Heart right ventricle (tissue), 16 donors: Measurements from ENCODE around the gene CORO2A. TPM values are rescaled to one million over a fixed set of nuclear protein-coding genes. Genes with fewer than 3 reads are reported as not detected.
"Not testable (repeated sequence)": the region's sequence is repeated elsewhere in the genome, so short reads cannot be mapped to it uniquely, and the experiment has no call there.

ENCODE experiments used
- ATAC-seq, 8 donors: fragments of 200-7000 bp; cut with Tn5 transposase; one replicate each; pipeline ENCODE4 v1.9.1; 2020; ENCODE audit warnings: mild to moderate bottlenecking in 8 of 8, moderate library complexity in 8 of 8, moderate number of reproducible peaks in 1 of 8
- DNase-seq, 2 donors: peaks; one replicate each; pipeline ENCODE4 v3.0.0-alpha.2; 2020
- H3K27ac ChIP-seq, 10 donors: fragments of 200-600 bp; sonication (generic) in 2 of 10; one replicate each; pipeline versions ENCODE4 v1.5.0 to v1.8.0; 2020 to 2022; ENCODE audit warnings: mild to moderate bottlenecking in 3 of 10
- H3K27me3 ChIP-seq, 7 donors: fragments of 200-600 bp; one replicate each; pipeline ENCODE4 v1.8.0; 2021 to 2022; ENCODE audit warnings: mild to moderate bottlenecking in 2 of 7
- H3K36me3 ChIP-seq, 9 donors: fragments of 200-600 bp; sonication (generic) in 1 of 9; one replicate each; pipeline versions ENCODE4 v1.5.0 to v1.8.0; 2020 to 2022; ENCODE audit warnings: mild to moderate bottlenecking in 2 of 9
- H3K4me1 ChIP-seq, 9 donors: fragments of 200-600 bp; sonication (generic) in 1 of 9; one replicate each; pipeline versions ENCODE4 v1.5.0 to v1.8.0; 2020 to 2022; ENCODE audit warnings: mild to moderate bottlenecking in 4 of 9
- H3K4me3 ChIP-seq, 10 donors: fragments of 200-600 bp; sonication (generic) in 2 of 10; one replicate each; pipeline versions ENCODE4 v1.5.0 to v1.8.0; 2020 to 2022; ENCODE audit warnings: mild to moderate bottlenecking in 7 of 10, moderate library complexity in 2 of 10
- H3K9me3 ChIP-seq, 11 donors: fragments of 200-600 bp in 10 of 11; sonication (generic) in 2 of 11; one replicate each; pipeline versions ENCODE4 v1.5.0 to v1.8.0; 2013 to 2022; ENCODE audit warnings: mild to moderate bottlenecking in 2 of 11, control low read depth in 1 of 11, moderate library complexity in 1 of 11
- WGBS, 2 donors: extraction: QIAGEN DNeasy Blood & Tissue Kit; methylation state at CpG; one replicate each; pipeline ENCODE4 v1.1.7; 2013; ENCODE audit warnings: inconsistent platforms in 1 of 2; 5-methylcytosine and 5-hydroxymethylcytosine counted together
- intact Hi-C, 10 donors: fragments of 100-400 bp; cut with DNase I; formaldehyde crosslinking; loops; one replicate each; pipeline versions ENCODE4 v1.11.1 to v1.14.2; 2022
- polyA plus RNA-seq, 2 donors: library from polyadenylated mRNA; stranded (reverse); fragments of 200-250 nt; gene quantifications; one replicate each; pipeline ENCODE4 v1.2.3, GENCODE V29; 2013
- total RNA-seq, 10 donors: library from RNA; stranded (reverse); fragmentation: NEBNext Ultra II Directional in 3 of 10; extraction: Animal tissue kit (Norgen Biotek cat#: 25700) in 3 of 10; gene quantifications; one replicate each; pipeline versions ENCODE4 v1.2.1 to v1.2.4, GENCODE V29; 2021 to 2023
- TF ChIP-seq, protein P1 (sequence below), 9 donors: fragments of 200-600 bp; sonication (generic) in 2 of 9; IDR thresholded peaks; one replicate each; pipeline versions ENCODE4 v1.5.0 to v1.8.0; 2021 to 2022; ENCODE audit warnings: antibody characterized with exemption in 9 of 9, mild to moderate bottlenecking in 5 of 9, moderate library complexity in 1 of 9
- donor health status: Arrhythmogenic right ventricular cardiomyopathy.
- donor health status: ischemic (EF 13 %, LVEDD 7.1; RV severe dilation, severe dysfunction).
- donor health status: healthy with polysubstance abuse.
- donor health status: DM: no; HTN: yes; CAD: no.
- donor health status: DM: no; HTN: no; CAD: no.
- donor health status: ischemic (EF 25% LVEDD 6.9; RV normal size, moderate dysfunction).
- donor health status: ischemic (EF 25% LVEDD 5.7; RV mildly dilated, moderate dysfunction).
- donor health status: healthy.
- donor health status: DM: yes; HTN: yes; CAD: no.
- donor health status: Ischemic cardiomyopathy.
- donor health status: ischemic (EF 35%, LVEDD 5.7; RV mildly dilated, moderate dysfunction).
- donor health status: nonischemic (EF 11% LVEDD 7.7; RV severe dilation, severe dysfunction).
- donor health status: DM: yes; HTN: yes; CAD: no.
- donor health status: PGD.
- donor health status: ischemic (EF 29% LVEDD 5.4; RV normal size, mild dysfunction).
- donor health status: nonischemic (EF 23%, LVEDD 6.1; RV moderate dilation, normal function).

Gene CORO2A
- total and polyA plus RNA-seq, 12 donors, result 0.06 to 0.90 (median 0.23) TPM

GRCh38 chr9:98134702-98135557 lies 57.5 kb downstream of the CORO2A start:
- TF ChIP-seq, protein P1, sequence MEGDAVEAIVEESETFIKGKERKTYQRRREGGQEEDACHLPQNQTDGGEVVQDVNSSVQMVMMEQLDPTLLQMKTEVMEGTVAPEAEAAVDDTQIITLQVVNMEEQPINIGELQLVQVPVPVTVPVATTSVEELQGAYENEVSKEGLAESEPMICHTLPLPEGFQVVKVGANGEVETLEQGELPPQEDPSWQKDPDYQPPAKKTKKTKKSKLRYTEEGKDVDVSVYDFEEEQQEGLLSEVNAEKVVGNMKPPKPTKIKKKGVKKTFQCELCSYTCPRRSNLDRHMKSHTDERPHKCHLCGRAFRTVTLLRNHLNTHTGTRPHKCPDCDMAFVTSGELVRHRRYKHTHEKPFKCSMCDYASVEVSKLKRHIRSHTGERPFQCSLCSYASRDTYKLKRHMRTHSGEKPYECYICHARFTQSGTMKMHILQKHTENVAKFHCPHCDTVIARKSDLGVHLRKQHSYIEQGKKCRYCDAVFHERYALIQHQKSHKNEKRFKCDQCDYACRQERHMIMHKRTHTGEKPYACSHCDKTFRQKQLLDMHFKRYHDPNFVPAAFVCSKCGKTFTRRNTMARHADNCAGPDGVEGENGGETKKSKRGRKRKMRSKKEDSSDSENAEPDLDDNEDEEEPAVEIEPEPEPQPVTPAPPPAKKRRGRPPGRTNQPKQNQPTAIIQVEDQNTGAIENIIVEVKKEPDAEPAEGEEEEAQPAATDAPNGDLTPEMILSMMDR (IDR thresholded peaks at IDR 0.05), result no peak
- Histone ChIP-seq H3K9me3 (no peaks in the 10 kb centered on the region), H3K27me3 (peaks cover 0 to 9% (median 0%) of the 10 kb centered on the region in 7 donors), H3K4me3 (no peak overlapping the region), H3K4me1 (no peaks in the 10 kb centered on the region), H3K36me3 (peaks cover 0 to 7% (median 0%) of the 10 kb centered on the region in 9 donors), H3K27ac (no peak overlapping the region)
- no peak for ATAC-seq
- no peak for DNase-seq
- intact Hi-C loops, result no loop called here
- 92% methylated on average over 12 of the region's 12 CpGs for WGBS, 2 donors

- TF ChIP-seq, protein P1 (IDR thresholded peaks at IDR 0.05), result no peak
- Histone ChIP-seq H3K4me3 (no peak overlapping the region), H3K27me3 (peaks cover 0 to 9% (median 0%) of the 10 kb centered on the region in 7 donors), H3K9me3 (no peaks in the 10 kb centered on the region), H3K4me1 (peaks cover 0 to 15% (median 0%) of the 10 kb centered on the region in 9 donors), H3K36me3 (peaks cover 0 to 4% (median 0%) of the 10 kb centered on the region in 9 donors), H3K27ac (no peak overlapping the region)
- ATAC-seq, result no peak
- WGBS, 2 donors, result 70 to 76% methylated on average over 14 of the region's 14 CpGs
- intact Hi-C loops, result no loop called here
- no peak for DNase-seq
Measured at GRCh38 chr9:98132806-98133631, 59.4 kb downstream of the CORO2A start.

DNA sequence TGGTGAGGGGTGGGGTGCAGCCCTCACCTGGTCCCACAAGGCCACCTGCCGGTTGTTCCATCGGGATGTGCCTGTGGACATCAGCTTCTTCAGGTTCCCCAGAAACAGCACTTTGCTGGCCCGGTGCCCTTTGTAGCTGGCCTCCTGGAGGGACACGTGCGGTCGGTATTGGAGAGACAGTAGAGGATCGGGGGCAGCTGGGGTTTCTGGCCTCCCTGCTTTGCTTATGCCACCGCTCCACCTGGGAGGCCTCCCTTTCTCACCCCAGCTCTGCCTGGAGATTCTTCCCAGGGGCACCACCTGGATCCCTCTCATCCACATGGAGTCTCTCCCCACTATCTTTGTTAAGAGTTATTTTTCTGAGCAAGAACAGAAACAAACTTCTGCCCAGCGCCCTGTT lies 60.3 kb downstream of the CORO2A start:
- no peak for ATAC-seq
- peaks cover 0 to 15% (median 0%) of the 10 kb centered on the region in 9 donors for H3K4me1 ChIP-seq
- intact Hi-C loops, result no loop called here
- no peak overlapping the region for H3K4me3 ChIP-seq
- TF ChIP-seq, protein P1 (IDR thresholded peaks at IDR 0.05), result no peak
- H3K27ac ChIP-seq, result no peak overlapping the region
- DNase-seq, result no peak
- peaks cover 0 to 4% (median 0%) of the 10 kb centered on the region in 9 donors for H3K36me3 ChIP-seq
- H3K9me3 ChIP-seq, result no peaks in the 10 kb centered on the region
- WGBS, 2 donors, result 80 to 81% methylated on average over 9 of the region's 9 CpGs
- H3K27me3 ChIP-seq, result peaks cover 0 to 9% (median 0%) of the 10 kb centered on the region in 7 donors

- Histone ChIP-seq H3K27me3 (peaks cover 0 to 5% (median 0%) of the 10 kb centered on the region in 7 donors), H3K9me3 (no peaks in the 10 kb centered on the region), H3K36me3 (peaks cover 0 to 4% (median 0%) of the 10 kb centered on the region in 9 donors), H3K4me1 (peaks cover 0 to 15% (median 0%) of the 10 kb centered on the region in 9 donors), H3K4me3 (no peak overlapping the region), H3K27ac (no peak overlapping the region)
- 87% methylated on average over 13 of the region's 13 CpGs for WGBS, 2 donors
- DNase-seq, result no peak
- no peak for ATAC-seq
- TF ChIP-seq, protein P1 (IDR thresholded peaks at IDR 0.05), result no peak
- intact Hi-C loops, result no loop called here
Measured at GRCh38 chr9:98130576-98131228, 61.7 kb downstream of the CORO2A start.

DNA sequence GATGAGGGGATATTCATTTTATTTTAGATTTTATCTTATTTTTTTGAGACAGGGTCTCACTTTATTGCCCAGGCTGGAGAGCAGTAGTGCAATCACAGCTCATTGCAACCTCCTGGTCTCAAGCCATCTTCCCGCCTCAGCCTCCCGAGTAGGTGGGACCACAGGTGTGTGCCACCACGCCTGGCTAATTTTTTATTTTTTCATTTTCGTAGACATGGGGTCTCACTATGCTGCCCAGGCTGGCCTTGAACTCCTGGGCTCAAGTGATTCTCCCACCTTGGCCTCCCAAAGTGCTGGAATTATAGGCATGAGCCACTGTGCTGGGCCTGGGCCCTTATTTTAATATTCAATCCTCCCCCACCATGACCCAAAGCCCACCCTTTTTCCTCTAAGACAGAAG lies 62.4 kb downstream of the CORO2A start:
- DNase-seq, H3K27ac ChIP-seq, H3K36me3 ChIP-seq, ATAC-seq, H3K27me3 ChIP-seq, intact Hi-C loops, H3K4me3 ChIP-seq, H3K9me3 ChIP-seq: not testable (repeated sequence)
- WGBS, 2 donors, result 95 to 97% methylated on average over 4 of the region's 4 CpGs
- H3K4me1 ChIP-seq, result peaks cover 0 to 15% (median 0%) of the 10 kb centered on the region in 9 donors
